NT2/D1 (cell line): ENCODE results near the gene SLC7A5.

ENCODE experiments used
- SUZ12 ChIP-seq: IDR thresholded peaks from 2 replicates; pipeline ENCODE4 v1.6.1; 2011; ENCODE audit not compliant: insufficient read length, insufficient read depth; ENCODE audit errors: extremely low read depth
- YY1 ChIP-seq: IDR thresholded peaks from 2 replicates; pipeline ENCODE4 v1.6.1; 2011; ENCODE audit not compliant: insufficient read length, insufficient read depth

DNA sequence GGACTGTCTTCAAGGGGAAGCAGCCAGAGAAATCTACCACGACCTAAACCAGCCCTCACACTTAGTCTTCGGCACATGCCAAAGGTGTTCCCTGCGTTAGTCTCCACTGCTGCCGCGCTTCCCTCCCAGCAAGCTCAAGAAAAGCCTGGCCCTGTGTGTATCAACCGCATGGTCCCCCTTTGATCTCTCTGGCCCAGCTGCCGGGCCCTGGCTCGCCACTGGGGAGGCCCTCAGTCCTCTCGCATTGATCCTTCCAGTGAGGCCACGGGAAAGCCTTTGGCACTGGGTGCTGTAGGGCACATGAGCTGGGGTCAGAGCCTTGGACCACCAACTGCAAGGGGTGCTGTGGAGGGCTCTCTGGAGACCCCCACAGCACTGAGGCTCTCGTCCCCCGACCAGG is 74.0 kb downstream of the SLC7A5 start:
- TF ChIP-seq YY1 (no peak), SUZ12 (no peak)
